HepG2 (cell line): Measurements from ENCODE around the gene BCL6. TPM values are rescaled to one million over a fixed set of nuclear protein-coding genes. Genes with fewer than 3 reads are reported as not detected.

Experiments used
- DR1 ChIP-seq: sonication (generic); formaldehyde crosslinking; IDR thresholded peaks from 2 replicates; pipeline ENCODE4 v1.8.0; 2021; ENCODE audit warnings: mild to moderate bottlenecking, missing genetic modification reagents, inconsistent platforms
- ELF1 ChIP-seq: sonication (generic); formaldehyde crosslinking; IDR thresholded peaks from 2 replicates; pipeline ENCODE4 v1.4.0; 2020; ENCODE audit warnings: missing genetic modification reagents
- FOXK1 ChIP-seq: sonication (generic); formaldehyde crosslinking; IDR thresholded peaks from 2 replicates; pipeline ENCODE4 v1.4.0; 2020; ENCODE audit warnings: low read depth, missing genetic modification reagents, borderline replicate concordance
- FOXK2 ChIP-seq: fragments of 450-650 bp; IDR thresholded peaks from 2 replicates; pipeline ENCODE4 v1.6.1; 2016
- GMEB2 ChIP-seq: IDR thresholded peaks from 2 replicates; pipeline ENCODE4 v1.6.1; 2016; ENCODE audit warnings: missing biosample characterization, missing genetic modification reagents, low read depth
- GPN1 ChIP-seq: sonication (generic); formaldehyde crosslinking; IDR thresholded peaks from 2 replicates; pipeline ENCODE4 v1.5.1; 2020; ENCODE audit warnings: missing genetic modification reagents, borderline replicate concordance
- GTF2F1 ChIP-seq: fragments of 150-350 bp; IDR thresholded peaks from 2 replicates; pipeline ENCODE4 v1.6.1; 2014; ENCODE audit warnings: low read length
- HHEX ChIP-seq: IDR thresholded peaks from 2 replicates; pipeline ENCODE4 v1.6.1; 2016; ENCODE audit warnings: control low read depth
- JUNB ChIP-seq: sonication (generic); formaldehyde crosslinking; IDR thresholded peaks from 2 replicates; pipeline ENCODE4 v1.8.0; 2022; ENCODE audit warnings: missing genetic modification reagents, mild to moderate bottlenecking, borderline replicate concordance
- KLF12 ChIP-seq: sonication (generic); formaldehyde crosslinking; IDR thresholded peaks from 2 replicates; pipeline ENCODE4 v1.4.0; 2020; ENCODE audit warnings: missing genetic modification reagents, borderline replicate concordance
- SRY ChIP-seq: sonication (generic); formaldehyde crosslinking; IDR thresholded peaks from 2 replicates; pipeline ENCODE4 v1.8.0; 2022; ENCODE audit warnings: mild to moderate bottlenecking, missing genetic modification reagents
- THYN1 ChIP-seq: sonication (generic); formaldehyde crosslinking; IDR thresholded peaks from 2 replicates; pipeline ENCODE4 v1.8.1; 2023; ENCODE audit warnings: low read depth, mild to moderate bottlenecking, moderate library complexity, missing genetic modification reagents, borderline replicate concordance
- ZNF18 ChIP-seq: sonication (generic); formaldehyde crosslinking; IDR thresholded peaks from 2 replicates; pipeline ENCODE4 v1.8.0; 2022; ENCODE audit warnings: mild to moderate bottlenecking, missing genetic modification reagents; ENCODE audit not compliant: insufficient replicate concordance
- ZNF256 ChIP-seq: sonication (generic); formaldehyde crosslinking; conservative IDR thresholded peaks from 2 replicates; pipeline ENCODE4 v1.4.0; 2020; ENCODE audit warnings: missing genetic modification reagents
- ZNF260 ChIP-seq: sonication (generic); formaldehyde crosslinking; IDR thresholded peaks from 2 replicates; pipeline ENCODE4 v1.4.0; 2020; ENCODE audit warnings: missing genetic modification reagents, low read depth, mild to moderate bottlenecking, borderline replicate concordance
- ZNF280D ChIP-seq: sonication (generic); formaldehyde crosslinking; IDR thresholded peaks from 2 replicates; pipeline ENCODE4 v1.5.1; 2020; ENCODE audit warnings: mild to moderate bottlenecking, missing genetic modification reagents
- ZNF512B ChIP-seq: sonication (generic); formaldehyde crosslinking; IDR thresholded peaks from 2 replicates; pipeline ENCODE4 v1.5.1; 2020; ENCODE audit warnings: missing genetic modification reagents, mild to moderate bottlenecking, borderline replicate concordance
- ZNF556 ChIP-seq: sonication (generic); formaldehyde crosslinking; IDR thresholded peaks from 2 replicates; pipeline ENCODE4 v1.4.0; 2020; ENCODE audit warnings: mild to moderate bottlenecking, missing genetic modification reagents, borderline replicate concordance
- ZNF776 ChIP-seq: sonication (generic); formaldehyde crosslinking; IDR thresholded peaks from 2 replicates; pipeline ENCODE4 v1.4.0; 2020; ENCODE audit warnings: mild to moderate bottlenecking, missing genetic modification reagents
- polyA plus RNA-seq, 8 experiments: library from polyadenylated mRNA; depleted of rRNA in 3 of 8; stranded (reverse) in 7 of 8; unstranded in 1 of 8; fragments of >200 nt; fragmentation: Illumina TruSeq in 4 of 8; extraction: Trizol in 4 of 8; gene quantifications; 2 replicates each; pipeline versions ENCODE4 v1.2.1 to v1.2.3, GENCODE V29; 2011 to 2016; ENCODE audit warnings: low read depth in 4 of 8, missing spikeins in 1 of 8, mixed read lengths in 1 of 8; ENCODE audit not compliant: insufficient read depth in 1 of 8
- total RNA-seq, 5 experiments: library from RNA; depleted of rRNA; stranded (reverse); fragments of >200 nt; fragmentation: Illumina TruSeq; extraction: Trizol; gene quantifications; 2 replicates each; pipeline ENCODE4 v1.2.3, GENCODE V29; 2016; ENCODE audit warnings: low read depth in 1 of 5

Gene BCL6
- total and polyA plus RNA-seq, 2 of the 13 experiments (the other 11 are each of a cell fraction or from before 2014, with no cell fraction given), result 21.2 to 53.7 TPM

GRCh38 chr3:187741403-187742350, 3.6 kb downstream of the BCL6 start (continued):
- TF ChIP-seq ZNF256 (CRISPR knock-in tag), result no peak
- no peak for TF ChIP-seq GTF2F1
- no peak for TF ChIP-seq DR1 (CRISPR knock-in tag)
- no peak for TF ChIP-seq JUNB (CRISPR knock-in tag)
- TF ChIP-seq THYN1 (CRISPR knock-in tag), result 0 out of 2 replicates have a peak, but pooled peaks have one; percentile 40
- no peak for TF ChIP-seq GPN1
- no peak for TF ChIP-seq GMEB2
- TF ChIP-seq FOXK1 (CRISPR knock-in tag), result no peak
- TF ChIP-seq FOXK2, result no peak
- TF ChIP-seq ZNF512B (CRISPR knock-in tag), result 0 out of 2 replicates have a peak, but pooled peaks have one; percentile 61
- no peak for TF ChIP-seq ZNF556 (CRISPR knock-in tag)
- TF ChIP-seq ZNF260 (CRISPR knock-in tag), result no peak
- no peak for TF ChIP-seq SRY
- no peak for TF ChIP-seq ZNF18 (CRISPR knock-in tag)
- TF ChIP-seq ELF1 (CRISPR knock-in tag), result no peak
- no peak for TF ChIP-seq KLF12 (CRISPR knock-in tag)
- 0 out of 2 replicates have a peak, but pooled peaks have one; percentile 51 for TF ChIP-seq ZNF776
- 0 out of 2 replicates have a peak, but pooled peaks have one; percentile 77 for TF ChIP-seq ZNF280D
- no peak for TF ChIP-seq HHEX (CRISPR knock-in tag)
